CD14-positive monocyte (primary cell): Measurements from ENCODE around the gene MPC1L. TPM values are rescaled to one million over a fixed set of nuclear protein-coding genes. Genes with fewer than 3 reads are reported as not detected.

Source experiments
- DNase-seq, 3 donors: peaks; one replicate each; pipeline ENCODE4 v3.0.0-alpha.2; 2011 to 2022
- H2AFZ ChIP-seq: 2 replicates; pipeline ENCODE4 v1.6.0; 2012; ENCODE audit warnings: mild to moderate bottlenecking, low read depth, low read length, inconsistent platforms; ENCODE audit not compliant: insufficient read depth, poor library complexity, severe bottlenecking
- H3K27ac ChIP-seq, 2 donors: 1 replicate in 1 of 2; 2 replicates in 1 of 2; pipeline ENCODE4 v1.5.1; 2012 to 2013; ENCODE audit warnings: low read length in 2 of 2, control low read depth in 1 of 2, inconsistent platforms in 1 of 2, low read depth in 1 of 2, mild to moderate bottlenecking in 1 of 2
- H3K27me3 ChIP-seq, 2 donors: one replicate each; pipeline versions ENCODE4 v1.6.0 to v1.6.1; 2011 to 2013; ENCODE audit warnings: low read length in 2 of 2; ENCODE audit not compliant: control insufficient read depth in 2 of 2, insufficient read depth in 2 of 2
- H3K36me3 ChIP-seq, 2 donors: replicated peaks in 1 of 2; 1 replicate in 1 of 2; 2 replicates in 1 of 2; pipeline versions ENCODE4 v1.5.1 to v1.6.1; 2012 to 2013; ENCODE audit warnings: low read length in 2 of 2, control low read depth in 1 of 2, inconsistent platforms in 1 of 2, mild to moderate bottlenecking in 1 of 2; ENCODE audit not compliant: insufficient read depth in 2 of 2, control insufficient read depth in 1 of 2
- H3K4me1 ChIP-seq, 2 donors: 1 replicate in 1 of 2; 2 replicates in 1 of 2; pipeline versions ENCODE4 v1.5.1 to v1.6.1; 2012 to 2013; ENCODE audit warnings: low read length in 2 of 2, control low read depth in 1 of 2, inconsistent platforms in 1 of 2, mild to moderate bottlenecking in 1 of 2, moderate library complexity in 1 of 2; ENCODE audit not compliant: insufficient read depth in 2 of 2, control insufficient read depth in 1 of 2
- H3K4me2 ChIP-seq: replicated peaks from 2 replicates; pipeline ENCODE3; 2012; ENCODE audit warnings: low read length, moderate library complexity, mild to moderate bottlenecking; ENCODE audit not compliant: poor library complexity, severe bottlenecking; ENCODE audit errors: extremely low read depth
- H3K4me3 ChIP-seq, 3 experiments: fragments of 200-600 bp in 1 of 3; sonication (generic) in 1 of 3; replicated peaks in 1 of 3; 1 replicate in 2 of 3; 2 replicates in 1 of 3; pipeline ENCODE4 v1.5.1; 2011 to 2013; ENCODE audit warnings: low read length in 3 of 3, mild to moderate bottlenecking in 3 of 3, control low read depth in 2 of 3, low read depth in 2 of 3, inconsistent platforms in 1 of 3, moderate library complexity in 1 of 3
- H3K79me2 ChIP-seq: 2 replicates; pipeline ENCODE4 v1.6.0; 2012; ENCODE audit warnings: mild to moderate bottlenecking, control low read depth, inconsistent platforms, low read length, moderate library complexity; ENCODE audit not compliant: insufficient read depth
- H3K9ac ChIP-seq: 2 replicates; pipeline ENCODE4 v1.6.0; 2017; ENCODE audit warnings: low read length, mild to moderate bottlenecking; ENCODE audit not compliant: insufficient read depth, poor library complexity, severe bottlenecking
- H3K9me3 ChIP-seq, 2 donors: replicated peaks in 1 of 2; 1 replicate in 1 of 2; 2 replicates in 1 of 2; pipeline versions ENCODE4 v1.5.1 to v1.6.1; 2012 to 2013; ENCODE audit warnings: low read length in 2 of 2, control low read depth in 1 of 2; ENCODE audit not compliant: control insufficient read depth in 1 of 2, insufficient read depth in 1 of 2
- H4K20me1 ChIP-seq: 2 replicates; pipeline ENCODE4 v1.6.0; 2012; ENCODE audit warnings: mild to moderate bottlenecking, low read length, control low read depth, moderate library complexity; ENCODE audit not compliant: insufficient read depth
- H3K27ac Mint-ChIP-seq, 7 donors: one replicate each; pipeline ENCODE4 v1.8.0; 2020; ENCODE audit warnings: mild to moderate bottlenecking in 7 of 7, mixed read lengths in 7 of 7, moderate library complexity in 6 of 7, inconsistent platforms in 2 of 7
- H3K27me3 Mint-ChIP-seq, 3 donors: one replicate each; pipeline ENCODE4 v1.8.0; 2021 to 2022; ENCODE audit warnings: low read depth in 3 of 3, mild to moderate bottlenecking in 3 of 3, mixed read lengths in 3 of 3, moderate library complexity in 3 of 3, inconsistent platforms in 1 of 3
- H3K36me3 Mint-ChIP-seq, 2 donors: one replicate each; pipeline ENCODE4 v1.8.0; 2020; ENCODE audit warnings: mixed read lengths in 2 of 2, inconsistent platforms in 1 of 2, mild to moderate bottlenecking in 1 of 2
- H3K4me1 Mint-ChIP-seq: one replicate; pipeline ENCODE4 v1.8.0; 2020; ENCODE audit warnings: mild to moderate bottlenecking, mixed read lengths
- H3K4me3 Mint-ChIP-seq, 2 donors: one replicate each; pipeline ENCODE4 v1.8.0; 2020; ENCODE audit warnings: mild to moderate bottlenecking in 2 of 2, mixed read lengths in 2 of 2, moderate library complexity in 1 of 2
- H3K9me3 Mint-ChIP-seq, 7 donors: one replicate each; pipeline ENCODE4 v1.8.0; 2020 to 2022; ENCODE audit warnings: mixed read lengths in 7 of 7, mild to moderate bottlenecking in 6 of 7, moderate library complexity in 6 of 7, inconsistent platforms in 2 of 7
- WGBS: methylation state at CpG from one replicate; pipeline ENCODE4 v1.1.5; 2013; ENCODE audit warnings: missing lambda C conversion rate; ENCODE audit not compliant: insufficient coverage; 5-methylcytosine and 5-hydroxymethylcytosine counted together
- intact Hi-C, 2 donors: fragments of 100-400 bp; cut with micrococcal nuclease; formaldehyde crosslinking; loops; one replicate each; pipeline versions ENCODE4 v1.15.0 to v1.15.1; 2023
- polyA plus RNA-seq, 3 donors: library from polyadenylated mRNA; depleted of rRNA in 1 of 3; unstranded in 2 of 3; stranded (reverse) in 1 of 3; fragments of 300-500 nt in 2 of 3; fragments of >200 nt in 1 of 3; fragmentation: Illumina TruSeq in 2 of 3; gene quantifications; 1 replicate in 2 of 3; 2 replicates in 1 of 3; pipeline ENCODE4 v1.2.3, GENCODE V29; 2012 to 2021
- TF ChIP-seq, protein P1 (sequence below): fragments of 200-600 bp; IDR thresholded peaks from one replicate; pipeline ENCODE4 v1.8.0; 2022; ENCODE audit warnings: antibody characterized with exemption, mild to moderate bottlenecking

MPC1L gene
- polyA plus RNA-seq, 3 donors, result not detected

DNA sequence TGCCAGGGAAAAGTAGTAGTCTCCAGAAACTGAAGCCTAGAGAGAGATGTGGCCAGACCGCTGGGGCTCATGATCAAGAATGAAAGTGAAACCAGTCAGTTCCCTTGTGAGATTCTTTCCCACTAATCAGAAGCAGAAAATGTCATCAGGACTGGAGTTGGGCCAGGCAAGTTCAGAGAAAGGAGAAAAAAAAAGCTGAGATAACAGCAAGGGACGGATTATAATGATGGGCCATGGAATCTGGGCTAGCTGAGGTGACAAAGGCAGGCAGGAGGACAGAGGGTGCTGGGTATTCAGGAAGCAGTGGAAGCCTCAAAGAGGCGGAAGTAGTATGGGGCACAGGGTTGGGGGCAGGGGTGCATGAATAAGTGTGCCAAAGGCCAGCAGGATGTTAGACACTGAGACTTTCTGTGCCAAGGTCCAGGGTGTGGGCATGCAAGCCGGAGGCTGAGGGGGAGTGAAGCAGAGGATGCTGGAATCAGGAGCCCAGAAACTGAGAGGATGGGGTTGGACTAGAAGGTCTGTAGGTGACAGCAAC lies 21.7 kb downstream of the MPC1L start:
- peak; percentile 65 to 79 (median 69) for DNase-seq
- intact Hi-C loops, result loop anchor here (5.0 to 10.0 kb wide), 4 partner anchors 60 to 100 kb away; partner anchors contain the start of genes ATP6AP2 (in 2 of the 2) and MED14 (in 1 of the 2)
- Histone ChIP-seq H3K27me3 (peaks cover 0 to 2% of the 10 kb centered on the region in 2 donors), H3K4me2 (peak overlapping the region; percentile 92), H4K20me1 (peaks cover 69% of the 10 kb centered on the region), H3K79me2 (peaks cover 66% of the 10 kb centered on the region), H3K9me3 (no peaks in the 10 kb centered on the region), H3K4me1 (peaks cover 43 to 75% of the 10 kb centered on the region in 2 donors), H3K9ac (peak overlapping the region; percentile 75), H3K27ac (peak overlapping the region; percentile 92 to 96), H3K4me3 (peak overlapping the region; percentile 77 to 98 (median 90)), H2AFZ (peak overlapping the region; percentile 68), H3K36me3 (peaks cover 5 to 19% of the 10 kb centered on the region in 2 donors)
- peaks cover 0 to 32% (median 1%) of the 10 kb centered on the region in 3 donors for H3K27me3 Mint-ChIP-seq
- H3K4me1 Mint-ChIP-seq, result peaks cover 46% of the 10 kb centered on the region
- WGBS, result 0% methylated on average over 3 of the region's 4 CpGs
- peak overlapping the region; percentile 92 to 99 for H3K4me3 Mint-ChIP-seq
- TF ChIP-seq, protein P1, sequence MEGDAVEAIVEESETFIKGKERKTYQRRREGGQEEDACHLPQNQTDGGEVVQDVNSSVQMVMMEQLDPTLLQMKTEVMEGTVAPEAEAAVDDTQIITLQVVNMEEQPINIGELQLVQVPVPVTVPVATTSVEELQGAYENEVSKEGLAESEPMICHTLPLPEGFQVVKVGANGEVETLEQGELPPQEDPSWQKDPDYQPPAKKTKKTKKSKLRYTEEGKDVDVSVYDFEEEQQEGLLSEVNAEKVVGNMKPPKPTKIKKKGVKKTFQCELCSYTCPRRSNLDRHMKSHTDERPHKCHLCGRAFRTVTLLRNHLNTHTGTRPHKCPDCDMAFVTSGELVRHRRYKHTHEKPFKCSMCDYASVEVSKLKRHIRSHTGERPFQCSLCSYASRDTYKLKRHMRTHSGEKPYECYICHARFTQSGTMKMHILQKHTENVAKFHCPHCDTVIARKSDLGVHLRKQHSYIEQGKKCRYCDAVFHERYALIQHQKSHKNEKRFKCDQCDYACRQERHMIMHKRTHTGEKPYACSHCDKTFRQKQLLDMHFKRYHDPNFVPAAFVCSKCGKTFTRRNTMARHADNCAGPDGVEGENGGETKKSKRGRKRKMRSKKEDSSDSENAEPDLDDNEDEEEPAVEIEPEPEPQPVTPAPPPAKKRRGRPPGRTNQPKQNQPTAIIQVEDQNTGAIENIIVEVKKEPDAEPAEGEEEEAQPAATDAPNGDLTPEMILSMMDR, result no peak
- H3K36me3 Mint-ChIP-seq, result peaks cover 17 to 33% of the 10 kb centered on the region in 2 donors
- peak overlapping the region; percentile 97 to 98 (median 98) for H3K27ac Mint-ChIP-seq
- peaks cover 0 to 6% (median 0%) of the 10 kb centered on the region in 7 donors for H3K9me3 Mint-ChIP-seq

DNA sequence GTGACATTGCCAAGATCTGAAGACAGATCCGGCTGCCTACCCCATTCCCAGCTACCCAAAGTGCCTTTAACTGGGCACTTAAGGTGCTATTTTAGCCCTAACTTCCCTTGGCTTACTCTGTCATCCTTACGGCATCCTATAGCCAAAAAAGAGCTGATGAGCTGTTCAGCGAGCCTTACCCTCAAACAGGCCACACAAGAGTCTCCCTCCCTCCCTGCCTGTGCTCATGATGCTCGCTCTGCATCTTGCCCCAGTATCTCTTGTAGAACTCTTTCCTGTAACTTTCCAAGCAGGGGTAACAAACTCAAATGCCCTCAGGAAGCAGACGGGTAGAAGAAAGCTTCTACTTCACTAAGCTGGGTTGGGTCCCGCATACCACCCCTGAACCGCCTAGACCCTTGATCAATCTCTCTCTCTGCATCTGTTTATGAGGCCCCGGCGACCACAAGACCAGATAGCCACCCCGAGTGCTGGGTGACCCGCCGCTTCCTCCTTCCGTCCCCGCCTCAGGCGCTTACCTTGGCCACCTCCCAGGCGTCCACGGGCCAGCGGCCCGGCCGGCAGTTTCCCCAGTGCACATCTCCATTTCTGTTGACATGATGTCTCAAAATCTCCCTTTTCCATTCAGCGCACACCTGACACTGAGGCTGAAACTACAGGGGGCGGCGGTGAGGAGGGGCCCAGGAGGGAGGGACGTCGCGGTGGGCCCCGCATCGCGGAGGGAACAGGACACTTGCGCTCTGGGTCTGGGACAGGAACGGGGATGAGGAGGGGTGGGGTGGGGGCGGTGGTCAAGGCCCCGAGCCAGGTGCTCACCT lies 23.5 kb downstream of the MPC1L start:
- Histone ChIP-seq H3K27me3 (peaks cover 0 to 7% of the 10 kb centered on the region in 2 donors), H3K4me2 (peak overlapping the region; percentile 81), H3K9ac (peak overlapping the region; percentile 86), H4K20me1 (peaks cover 51% of the 10 kb centered on the region), H3K36me3 (peaks cover 0 to 15% of the 10 kb centered on the region in 2 donors), H3K9me3 (no peaks in the 10 kb centered on the region), H2AFZ (peak overlapping the region; percentile 79), H3K27ac (peak overlapping the region; percentile 75 to 87), H3K4me3 (peak overlapping the region; percentile 88 to 98 (median 90)), H3K4me1 (peaks cover 32 to 59% of the 10 kb centered on the region in 2 donors), H3K79me2 (peaks cover 48% of the 10 kb centered on the region)
- Mint-ChIP-seq H3K9me3 (peaks cover 0 to 4% (median 0%) of the 10 kb centered on the region in 7 donors), H3K4me3 (peak overlapping the region; percentile 94), H3K36me3 (peaks cover 21 to 29% of the 10 kb centered on the region in 2 donors), H3K27me3 (peaks cover 0 to 28% (median 1%) of the 10 kb centered on the region in 3 donors), H3K27ac (peak overlapping the region; percentile 80 to 94 (median 91)), H3K4me1 (peaks cover 36% of the 10 kb centered on the region)
- TF ChIP-seq, protein P1, result no peak
- DNase-seq, result peak; percentile 24 to 42 (median 32)
- WGBS, result 0% methylated on average over 12 of the region's 33 CpGs
- intact Hi-C loops, result loop anchor here (10.0 kb wide), 3 partner anchors 62 to 102 kb away; partner anchors contain the start of genes ATP6AP2 (in 1 of the 2) and MED14 (in 1 of the 2)
